GM18867 (cell line): ENCODE measurements around the gene PRM3.
A peak's percentile ranks its signal among the peaks of the same experiment; 100 is the strongest.

Experiments used
- ATAC-seq: cut with Tn5 transposase; IDR thresholded peaks from one replicate; pipeline ENCODE4 v1.9.1; 2021; ENCODE audit warnings: mild to moderate bottlenecking, moderate library complexity; ENCODE audit not compliant: unreplicated experiment

PRM3 gene

GRCh38 chr16:11229432-11229831 lies 44.0 kb downstream of the PRM3 start:
- no peak for ATAC-seq

DNA sequence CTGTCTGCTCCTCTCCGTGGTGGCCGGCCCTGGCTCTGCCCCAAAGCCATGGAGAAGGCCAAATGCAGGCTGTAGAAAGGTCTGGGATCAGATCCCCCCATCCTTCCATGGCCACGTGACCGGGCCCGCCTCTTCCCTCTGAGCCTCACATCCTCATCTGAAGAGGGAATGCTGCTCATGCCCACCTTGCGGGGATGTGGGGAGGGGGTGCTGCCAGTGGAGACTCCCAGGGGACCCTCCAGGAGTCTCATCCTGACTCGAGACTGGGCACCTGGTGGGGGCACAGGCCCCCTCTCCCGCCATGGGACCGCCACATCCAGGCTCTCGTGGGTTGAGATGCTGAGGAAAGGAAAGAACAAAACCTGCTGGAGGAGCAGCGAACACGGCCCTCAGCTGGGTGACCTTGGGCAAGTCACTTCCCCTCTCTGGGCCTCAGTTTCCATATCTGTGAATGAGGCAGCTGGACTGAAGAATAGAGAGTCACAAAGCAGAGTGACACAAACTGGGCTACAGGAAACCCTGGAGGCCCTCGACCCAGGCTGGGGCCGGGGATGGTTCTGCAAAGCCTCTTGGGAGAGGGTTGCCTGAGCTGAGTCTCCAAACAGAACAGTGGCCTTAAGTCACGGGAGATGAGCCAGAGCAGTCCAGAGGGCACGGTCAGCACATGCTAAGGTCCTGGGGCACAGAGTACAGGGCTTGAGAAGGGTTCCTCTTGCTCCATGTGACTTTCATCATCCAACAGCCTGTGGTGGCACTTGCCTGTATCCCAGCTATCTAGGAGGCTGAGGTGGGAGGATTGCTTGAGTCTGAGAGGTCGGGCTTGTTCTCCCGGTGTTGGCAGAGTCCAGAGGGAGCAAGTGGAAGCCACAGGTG lies 47.5 kb downstream of the PRM3 start:
- no peak for ATAC-seq

- peak; percentile 86 for ATAC-seq
These were observed 48.3 kb downstream of the PRM3 start for GRCh38 chr16:11224894-11225676.

DNA sequence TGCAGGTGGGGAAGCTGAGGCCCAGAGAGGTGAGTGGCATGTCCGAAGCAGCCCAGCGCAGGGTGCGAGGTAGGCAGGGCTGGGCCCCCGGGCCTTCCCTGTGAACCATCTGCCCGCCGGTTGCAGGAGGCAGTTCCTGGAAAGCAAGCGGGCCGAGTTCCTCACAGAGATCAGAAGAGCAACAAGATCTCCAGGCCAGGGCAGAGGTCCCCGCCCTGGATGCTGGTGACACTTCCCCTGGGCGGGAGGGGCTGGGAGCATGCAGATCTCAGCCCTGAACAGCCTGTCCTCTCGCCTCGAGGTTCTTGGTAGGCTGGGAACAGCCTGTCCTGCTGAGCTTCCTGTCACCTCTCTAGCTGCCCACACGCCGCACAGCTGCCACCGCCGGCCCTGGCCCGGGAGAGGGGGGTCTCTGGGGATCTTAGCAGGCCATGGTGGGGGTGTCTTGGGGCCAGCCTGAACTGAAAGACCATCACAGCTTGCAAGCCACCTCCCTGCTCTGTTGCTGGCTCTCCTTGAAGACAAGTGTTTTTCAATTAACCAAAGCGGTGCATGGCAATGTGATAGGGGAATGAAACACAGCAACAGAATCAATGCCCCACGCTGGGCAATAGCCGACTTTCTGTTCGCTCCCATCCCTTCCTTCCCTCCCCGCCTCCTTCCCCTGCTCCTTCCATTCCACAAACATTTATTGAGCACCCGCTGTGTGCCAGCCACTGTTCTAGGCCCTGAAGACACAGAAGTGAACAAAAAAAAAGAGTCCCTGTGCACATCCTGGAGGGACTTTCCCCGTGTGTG lies 49.1 kb downstream of the PRM3 start:
- peak; percentile 42 for ATAC-seq
